HG03575 (cell line): ENCODE results near the gene EIF4E2.
"Not testable (repeated sequence)": the region's sequence is repeated elsewhere in the genome, so short reads cannot be mapped to it uniquely, and the experiment has no call there.

ENCODE experiments used
- ATAC-seq: cut with Tn5 transposase; IDR thresholded peaks from one replicate; pipeline ENCODE4 v1.9.1; 2021; ENCODE audit not compliant: unreplicated experiment, insufficient number of reproducible peaks, low FRiP score; ENCODE audit errors: extremely low read depth

EIF4E2 gene

GRCh38 chr2:232549655-232550353 lies 685 bp upstream of the EIF4E2 start:
- no peak for ATAC-seq

- ATAC-seq, result no peak
These were observed 755 bp downstream of the EIF4E2 start for GRCh38 chr2:232551250-232551638.

GRCh38 chr2:232551776-232552175 lies 1.3 kb downstream of the EIF4E2 start:
- no peak for ATAC-seq

DNA sequence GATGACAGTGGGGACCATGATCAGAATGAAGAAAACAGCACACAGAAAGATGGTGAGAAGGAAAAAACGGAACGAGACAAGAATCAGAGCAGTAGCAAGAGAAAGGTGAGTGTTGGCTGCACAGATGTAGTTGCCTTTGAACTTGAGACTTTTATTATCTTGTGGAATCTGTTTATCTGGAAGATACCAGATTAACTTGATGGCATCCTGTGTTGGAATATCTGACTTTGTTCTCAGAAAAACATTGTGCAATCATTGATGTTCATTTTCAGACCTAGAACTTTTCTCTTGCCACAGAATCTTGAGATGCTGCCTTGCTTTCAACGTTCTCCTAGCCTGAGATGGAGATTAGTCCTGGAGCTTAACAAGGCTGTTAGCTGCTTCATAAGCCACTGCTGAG lies 5.9 kb downstream of the EIF4E2 start:
- no peak for ATAC-seq

- no peak for ATAC-seq
These were observed 12.1 kb downstream of the EIF4E2 start for GRCh38 chr2:232562515-232563151.

- no peak for ATAC-seq
These were observed 13.1 kb downstream of the EIF4E2 start for GRCh38 chr2:232563580-232563979.

DNA sequence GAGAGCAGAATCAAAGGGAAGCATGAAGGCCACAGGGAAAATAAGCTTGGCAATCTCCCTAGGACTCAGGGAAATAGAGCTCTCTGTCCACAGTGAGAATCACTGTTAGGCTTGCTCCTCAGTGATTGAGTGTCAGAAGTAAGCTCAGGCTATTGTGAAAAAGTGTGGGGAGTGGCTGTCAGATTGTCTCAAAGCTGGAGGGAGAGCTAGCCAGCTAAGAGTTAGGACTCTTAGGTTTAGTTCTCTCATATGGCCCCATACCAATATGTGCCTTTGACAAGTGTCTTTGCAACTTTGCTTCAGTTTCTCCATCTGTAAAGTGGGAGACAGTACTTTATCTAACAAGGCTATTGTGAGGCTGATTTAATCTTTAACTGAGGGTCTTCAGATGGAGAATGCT lies 17.2 kb downstream of the EIF4E2 start:
- ATAC-seq, result no peak

GRCh38 chr2:232568161-232568560 lies 17.7 kb downstream of the EIF4E2 start:
- ATAC-seq, result no peak

DNA sequence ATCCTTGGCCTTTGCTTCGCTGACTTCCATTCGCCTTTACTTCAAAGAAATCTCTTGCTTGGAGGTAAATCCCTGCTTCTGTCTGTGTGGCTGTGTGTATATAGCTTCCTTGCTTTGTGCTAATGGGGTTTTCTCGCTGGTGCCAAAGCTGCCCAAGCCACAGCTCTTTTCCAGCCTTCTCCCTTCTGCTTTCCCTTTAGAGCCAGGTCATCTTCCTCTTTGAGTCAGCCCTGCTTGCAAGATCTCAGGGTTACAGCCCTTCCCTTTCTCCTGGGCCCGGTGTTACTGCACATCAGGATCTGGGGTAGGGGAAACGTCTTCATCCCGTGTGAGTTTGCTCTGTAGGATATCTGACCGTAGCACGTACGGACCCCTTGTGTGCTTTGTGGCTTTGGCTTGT lies 19.1 kb downstream of the EIF4E2 start:
- ATAC-seq, result no peak

GRCh38 chr2:232570481-232570880 lies 20.0 kb downstream of the EIF4E2 start:
- not testable (repeated sequence) for ATAC-seq

- ATAC-seq, result no peak
These were observed 20.6 kb downstream of the EIF4E2 start for GRCh38 chr2:232571026-232571474.

DNA sequence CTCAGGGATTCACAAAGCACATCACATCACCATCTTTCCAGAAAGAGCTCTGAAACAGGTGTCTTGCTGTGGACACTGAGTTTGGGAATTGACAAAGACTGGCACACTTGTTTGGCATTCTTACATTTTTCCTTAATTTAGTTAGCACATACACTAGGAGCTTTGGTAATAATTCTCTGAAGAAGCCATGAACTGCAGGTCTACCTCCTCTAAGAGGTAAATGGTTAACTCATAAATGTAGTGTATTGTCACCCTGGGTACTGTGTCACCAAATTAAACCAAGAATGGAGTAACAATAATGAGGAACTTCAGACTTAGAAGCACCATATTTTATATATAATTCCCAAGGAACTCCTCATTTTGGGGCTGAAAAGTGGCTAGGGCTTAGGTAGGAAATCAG lies 22.6 kb downstream of the EIF4E2 start:
- ATAC-seq, result no peak

- ATAC-seq, result no peak
These were observed 23.4 kb downstream of the EIF4E2 start for GRCh38 chr2:232573771-232574435.

DNA sequence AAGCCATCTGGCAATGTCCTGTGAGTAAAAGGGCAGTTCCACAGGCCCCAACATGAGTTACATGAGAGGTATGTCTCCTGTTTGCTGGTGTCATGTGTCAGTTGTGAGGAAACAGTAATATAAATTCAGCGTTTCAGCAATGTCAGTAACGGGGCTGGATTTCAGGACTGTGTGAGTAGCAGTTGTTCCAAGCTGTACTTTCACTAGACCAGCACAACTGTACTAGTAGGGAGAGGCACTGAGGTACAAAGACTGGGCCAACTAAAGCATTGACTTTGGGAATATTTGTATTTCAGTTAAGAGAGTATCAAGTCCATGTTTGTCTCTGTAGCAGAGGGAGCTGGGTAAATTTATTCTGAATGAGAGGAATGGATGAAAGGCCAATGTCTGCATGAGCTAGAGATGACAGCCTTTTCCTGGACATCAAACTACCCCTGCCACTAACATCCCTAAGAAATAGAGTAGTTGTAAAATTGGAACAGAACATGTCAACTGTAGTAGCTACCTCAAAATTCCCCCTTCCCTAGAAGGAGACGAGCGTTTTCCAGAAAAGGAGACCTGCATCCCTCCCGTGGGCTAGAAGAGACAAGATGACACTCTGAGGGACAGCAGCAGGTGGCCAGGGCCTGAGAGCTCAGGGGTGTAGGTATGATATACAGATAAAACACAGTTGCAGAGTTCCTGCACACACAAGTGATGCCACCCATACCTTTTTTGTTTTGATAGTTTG lies 24.4 kb downstream of the EIF4E2 start:
- no peak for ATAC-seq

DNA sequence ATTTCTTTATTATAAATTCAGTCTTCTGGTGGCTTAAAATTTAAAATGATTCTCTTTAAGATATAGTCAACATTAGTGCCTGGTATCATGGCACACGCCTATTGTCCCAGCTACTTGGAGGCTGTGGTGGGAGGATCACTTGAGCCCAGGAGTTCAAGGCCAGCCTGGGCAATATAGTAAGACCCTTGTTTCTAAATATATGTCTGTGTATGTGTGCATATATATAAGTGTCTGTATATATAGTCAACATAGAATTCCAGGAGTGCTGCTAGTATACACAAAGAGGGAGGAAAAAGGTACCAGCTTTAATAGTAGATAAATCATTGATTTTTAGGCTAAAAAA lies 24.9 kb downstream of the EIF4E2 start:
- no peak for ATAC-seq

DNA sequence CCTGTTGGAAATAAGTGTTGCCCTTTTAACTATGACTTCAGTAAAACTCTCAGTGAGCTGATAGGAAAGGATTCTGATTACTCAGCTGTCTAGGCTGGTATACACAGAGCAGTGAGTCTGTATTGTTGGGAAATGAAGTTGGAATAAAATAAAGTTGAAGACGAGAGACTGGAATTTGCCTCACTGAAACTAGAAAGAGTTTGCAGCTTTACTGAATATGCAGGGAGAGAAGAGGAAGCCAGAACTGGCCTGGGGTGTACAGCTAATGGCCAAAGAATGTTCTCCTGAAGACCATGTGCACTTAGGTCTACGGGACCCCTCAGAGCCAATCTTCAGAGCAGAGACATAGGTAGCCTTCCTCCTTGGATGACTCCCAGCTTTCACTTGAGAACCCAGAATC lies 26.5 kb downstream of the EIF4E2 start:
- ATAC-seq, result no peak

DNA sequence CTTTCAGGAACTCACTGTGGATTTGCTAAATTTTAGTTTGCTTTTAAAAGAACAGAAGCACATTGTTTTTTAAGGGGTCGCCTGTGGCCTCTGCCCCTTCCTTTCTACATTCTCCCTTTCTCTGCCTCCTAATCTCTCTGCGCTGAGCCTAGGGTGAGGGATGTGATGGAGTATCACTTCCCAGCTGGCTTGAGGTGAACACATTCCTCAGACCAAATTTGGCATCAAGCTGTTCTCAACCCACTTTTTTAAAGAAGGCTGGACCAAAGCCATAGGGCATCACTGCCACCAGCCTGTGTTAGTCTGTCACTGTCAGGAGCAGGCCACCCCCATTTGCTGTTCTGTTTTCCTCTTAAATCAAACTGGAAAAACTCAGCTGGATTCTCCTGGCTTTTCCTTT lies 27.4 kb downstream of the EIF4E2 start:
- ATAC-seq, result no peak

GRCh38 chr2:232578626-232579025 lies 28.1 kb downstream of the EIF4E2 start:
- ATAC-seq, result no peak

DNA sequence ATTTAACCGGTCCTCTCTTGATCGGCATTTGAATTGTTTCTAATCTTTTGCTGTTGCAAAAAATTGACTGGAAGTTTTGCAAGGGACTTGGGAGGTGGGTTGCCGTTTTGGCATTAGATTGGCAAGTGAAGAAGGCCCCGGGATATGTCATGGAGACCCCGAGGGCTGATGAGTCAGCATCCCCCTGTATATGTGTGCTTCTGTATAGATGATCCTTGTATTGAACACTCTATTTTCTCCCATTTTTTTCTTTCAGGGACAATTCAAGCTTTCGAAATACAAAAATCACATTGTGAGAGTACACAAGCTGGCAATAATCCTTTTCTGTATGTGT lies 30.1 kb downstream of the EIF4E2 start:
- no peak for ATAC-seq

DNA sequence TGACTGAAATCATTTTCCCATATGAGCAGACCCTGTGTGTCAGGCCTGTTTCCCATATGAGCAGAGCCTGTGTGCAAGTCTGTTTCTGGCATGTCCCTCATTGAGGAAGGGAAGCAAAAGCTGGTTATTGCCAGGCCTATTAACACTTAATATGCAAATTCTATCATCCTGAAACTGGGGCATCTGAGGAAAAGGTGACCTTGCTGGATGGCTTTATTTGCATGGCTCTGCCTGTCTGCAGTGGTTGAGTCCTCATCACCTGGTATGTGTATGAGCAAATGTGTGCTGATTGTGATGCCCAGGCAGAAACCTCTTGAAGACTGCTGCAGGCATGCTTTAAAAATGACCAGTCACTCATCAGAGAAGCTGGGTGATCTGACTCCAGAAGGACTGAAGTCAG lies 31.2 kb downstream of the EIF4E2 start:
- ATAC-seq, result no peak
